Loucy (cell line): ENCODE data around the gene PATZ1.

Experiments
- H2AFZ ChIP-seq: fragments of 200-600 bp; sonication (generic); 2 replicates; pipeline ENCODE4 v1.6.0; 2016; ENCODE audit warnings: antibody characterized with exemption, mild to moderate bottlenecking, low read length, moderate library complexity
- H3F3A ChIP-seq: fragments of 200-600 bp; 2 replicates; pipeline ENCODE4 v1.6.0; 2016; ENCODE audit warnings: antibody characterized with exemption, low read depth, mild to moderate bottlenecking
- H3K27me3 ChIP-seq: fragments of 200-600 bp; sonication (generic); 2 replicates; pipeline ENCODE4 v1.6.1; 2014; ENCODE audit warnings: low read length, mild to moderate bottlenecking; ENCODE audit not compliant: insufficient read depth, poor library complexity, severe bottlenecking
- H3K36me3 ChIP-seq: fragments of 200-600 bp; sonication (generic); 2 replicates; pipeline ENCODE4 v1.6.1; 2016; ENCODE audit warnings: low read length; ENCODE audit not compliant: insufficient read depth
- H3K4me1 ChIP-seq: fragments of 200-600 bp; sonication (generic); 2 replicates; pipeline ENCODE4 v1.5.1; 2014; ENCODE audit warnings: low read length, mild to moderate bottlenecking; ENCODE audit not compliant: insufficient read depth, poor library complexity, severe bottlenecking
- H3K4me2 ChIP-seq: fragments of 200-600 bp; sonication (generic); 2 replicates; pipeline ENCODE4 v1.6.0; 2014; ENCODE audit warnings: antibody characterized with exemption, low read length, low read depth, mild to moderate bottlenecking; ENCODE audit not compliant: poor library complexity, severe bottlenecking
- H3K4me3 ChIP-seq: fragments of 200-600 bp; sonication (generic); 2 replicates; pipeline ENCODE4 v1.5.1; 2014; ENCODE audit warnings: low read length, mild to moderate bottlenecking, mixed read lengths; ENCODE audit not compliant: poor library complexity, severe bottlenecking
- H3K79me2 ChIP-seq: fragments of 200-600 bp; sonication (generic); 2 replicates; pipeline ENCODE4 v1.6.1; 2014; ENCODE audit warnings: low read length; ENCODE audit not compliant: insufficient read depth
- H3K9ac ChIP-seq: fragments of 200-600 bp; sonication (generic); 2 replicates; pipeline ENCODE4 v1.6.0; 2014; ENCODE audit warnings: mild to moderate bottlenecking, low read depth, low read length, moderate library complexity; ENCODE audit not compliant: poor library complexity, severe bottlenecking
- H3K9me2 ChIP-seq: fragments of 200-600 bp; sonication (generic); replicated peaks from 2 replicates; pipeline ENCODE4 v1.6.1; 2016; ENCODE audit warnings: low read depth, low read length, mixed read lengths
- H3K9me3 ChIP-seq: fragments of 200-600 bp; sonication (generic); 2 replicates; pipeline ENCODE4 v1.6.1; 2014; ENCODE audit warnings: mild to moderate bottlenecking, antibody characterized with exemption, low read length, low read depth; ENCODE audit not compliant: insufficient read depth
- H4K20me1 ChIP-seq: fragments of 200-600 bp; sonication (generic); 2 replicates; pipeline ENCODE4 v1.6.0; 2014; ENCODE audit warnings: antibody characterized with exemption, low read length, mild to moderate bottlenecking; ENCODE audit not compliant: insufficient read depth, poor library complexity, severe bottlenecking
- EZH2phosphoT487 ChIP-seq: fragments of 200-600 bp; IDR thresholded peaks from 2 replicates; pipeline ENCODE4 v1.6.1; 2018; ENCODE audit warnings: antibody characterized with exemption, mild to moderate bottlenecking, moderate library complexity, borderline replicate concordance
- TF ChIP-seq, protein P1 (sequence below): fragments of 200-600 bp; sonication (generic); conservative IDR thresholded peaks from 2 replicates; pipeline ENCODE4 v1.5.1; 2014; ENCODE audit warnings: mild to moderate bottlenecking, antibody characterized with exemption, low read length

The PATZ1 gene

DNA sequence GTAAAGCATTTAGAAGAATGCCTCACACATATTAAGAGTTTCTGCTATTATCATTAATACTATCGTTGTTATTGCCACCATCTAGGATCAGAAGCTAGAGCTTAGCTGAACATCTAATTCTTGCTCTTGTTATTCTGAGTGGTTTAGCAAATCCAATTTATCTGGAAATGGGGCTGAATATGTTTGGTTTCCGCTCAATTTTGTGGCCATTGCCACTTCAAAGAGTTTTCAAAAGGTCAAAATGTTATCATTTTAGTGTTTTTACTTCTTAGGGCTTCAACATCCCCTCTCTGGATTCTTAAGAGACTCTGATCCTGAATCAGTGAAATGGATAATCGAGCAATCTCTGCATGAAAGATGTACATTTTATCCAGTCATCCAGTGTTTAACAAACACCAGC is 43.6 kb downstream of the PATZ1 start:
- Histone ChIP-seq H4K20me1 (no peaks in the 10 kb centered on the region), H3K79me2 (no peaks in the 10 kb centered on the region), H3K36me3 (no peaks in the 10 kb centered on the region), H3F3A (no peaks in the 10 kb centered on the region), H3K9me2 (no peaks in the 10 kb centered on the region), H3K4me3 (no peak overlapping the region), H3K9me3 (no peaks in the 10 kb centered on the region), H3K9ac (no peak overlapping the region), H3K27me3 (no peaks in the 10 kb centered on the region), H3K4me1 (no peaks in the 10 kb centered on the region), H2AFZ (no peak overlapping the region), H3K4me2 (no peak overlapping the region)
- no peak for TF ChIP-seq EZH2phosphoT487
- TF ChIP-seq, protein P1, sequence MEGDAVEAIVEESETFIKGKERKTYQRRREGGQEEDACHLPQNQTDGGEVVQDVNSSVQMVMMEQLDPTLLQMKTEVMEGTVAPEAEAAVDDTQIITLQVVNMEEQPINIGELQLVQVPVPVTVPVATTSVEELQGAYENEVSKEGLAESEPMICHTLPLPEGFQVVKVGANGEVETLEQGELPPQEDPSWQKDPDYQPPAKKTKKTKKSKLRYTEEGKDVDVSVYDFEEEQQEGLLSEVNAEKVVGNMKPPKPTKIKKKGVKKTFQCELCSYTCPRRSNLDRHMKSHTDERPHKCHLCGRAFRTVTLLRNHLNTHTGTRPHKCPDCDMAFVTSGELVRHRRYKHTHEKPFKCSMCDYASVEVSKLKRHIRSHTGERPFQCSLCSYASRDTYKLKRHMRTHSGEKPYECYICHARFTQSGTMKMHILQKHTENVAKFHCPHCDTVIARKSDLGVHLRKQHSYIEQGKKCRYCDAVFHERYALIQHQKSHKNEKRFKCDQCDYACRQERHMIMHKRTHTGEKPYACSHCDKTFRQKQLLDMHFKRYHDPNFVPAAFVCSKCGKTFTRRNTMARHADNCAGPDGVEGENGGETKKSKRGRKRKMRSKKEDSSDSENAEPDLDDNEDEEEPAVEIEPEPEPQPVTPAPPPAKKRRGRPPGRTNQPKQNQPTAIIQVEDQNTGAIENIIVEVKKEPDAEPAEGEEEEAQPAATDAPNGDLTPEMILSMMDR = no peak

DNA sequence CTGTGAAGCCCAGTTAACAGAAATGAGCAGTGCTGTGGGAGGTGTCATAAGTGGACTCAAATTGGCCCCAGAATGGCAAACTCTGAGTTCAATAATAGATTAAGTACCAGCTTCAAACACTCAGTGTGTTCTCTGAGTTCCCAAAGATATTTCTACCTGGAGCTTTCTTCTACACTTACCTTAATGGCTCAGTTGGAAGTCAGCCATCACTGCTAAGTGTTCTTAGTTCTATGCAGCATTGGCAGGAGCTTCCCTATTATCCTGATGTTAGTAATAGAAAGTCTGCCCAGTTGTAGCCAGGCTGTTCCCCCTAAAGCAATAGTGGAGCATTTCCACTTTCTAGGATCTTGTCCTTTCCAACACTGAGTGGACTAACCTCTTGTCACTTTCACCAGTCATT is 44.1 kb downstream of the PATZ1 start:
- Histone ChIP-seq H2AFZ (no peak overlapping the region), H3K9ac (no peak overlapping the region), H3F3A (no peaks in the 10 kb centered on the region), H4K20me1 (no peaks in the 10 kb centered on the region), H3K4me2 (no peak overlapping the region), H3K4me1 (no peaks in the 10 kb centered on the region), H3K9me3 (no peaks in the 10 kb centered on the region), H3K36me3 (no peaks in the 10 kb centered on the region), H3K27me3 (no peaks in the 10 kb centered on the region), H3K4me3 (no peak overlapping the region), H3K9me2 (no peaks in the 10 kb centered on the region), H3K79me2 (no peaks in the 10 kb centered on the region)
- TF ChIP-seq, protein P1 = no peak
- no peak for TF ChIP-seq EZH2phosphoT487

DNA sequence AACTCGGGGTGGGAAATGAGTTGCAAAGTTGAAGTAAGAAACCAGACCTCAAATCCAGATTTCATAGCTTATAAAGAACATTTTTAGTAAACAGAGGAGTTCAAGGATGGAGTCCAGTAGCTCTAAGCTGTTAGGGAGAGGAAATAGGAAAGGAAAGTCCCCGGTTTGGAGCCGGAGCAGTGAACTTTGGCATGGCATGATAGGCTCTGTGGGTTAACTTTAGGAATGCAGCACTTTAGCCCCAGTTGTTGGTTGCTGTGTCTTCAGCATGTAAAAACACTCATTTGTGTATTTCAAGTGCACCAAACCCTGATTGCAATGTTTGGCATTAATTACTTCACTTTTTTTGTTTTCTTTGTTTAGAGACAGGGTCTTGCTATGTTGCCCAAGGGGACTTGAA is 45.2 kb downstream of the PATZ1 start:
- Histone ChIP-seq H3K4me1 (no peaks in the 10 kb centered on the region), H3K4me3 (no peak overlapping the region), H2AFZ (no peak overlapping the region), H3K27me3 (no peaks in the 10 kb centered on the region), H3F3A (no peaks in the 10 kb centered on the region), H3K79me2 (no peaks in the 10 kb centered on the region), H3K9me3 (no peaks in the 10 kb centered on the region), H3K4me2 (no peak overlapping the region), H3K9ac (no peak overlapping the region), H4K20me1 (no peaks in the 10 kb centered on the region), H3K9me2 (no peaks in the 10 kb centered on the region), H3K36me3 (no peaks in the 10 kb centered on the region)
- no peak for TF ChIP-seq EZH2phosphoT487
- TF ChIP-seq, protein P1 = no peak
